RWPE1 (cell line): ENCODE results near the gene AMDHD1.
A peak's percentile ranks its signal among the peaks of the same experiment; 100 is the strongest.

Experiments
- CTCF ChIA-PET: fragments of 350-600 bp; sonication (Branson Sonifier 250); formaldehyde crosslinking; extraction: SDS; loops from one replicate; lab custom pipeline; 2021; lab: Yijun Ruan, JAX
- POLR2A ChIA-PET: fragments of 400-600 bp; formaldehyde crosslinking; extraction: SDS; loops from one replicate; lab custom pipeline; 2020; ENCODE audit warnings: antibody characterized with exemption; ENCODE audit not compliant: low non-redundant PET; lab: Yijun Ruan, JAX
- DNase-seq: peaks from one replicate; pipeline ENCODE4 v3.0.0; 2012; ENCODE audit warnings: low spot score
- H3K27ac ChIP-seq: fragments of 450-650 bp; 2 replicates; pipeline ENCODE4 v1.5.1; 2017
- CTCF ChIP-seq: fragments of 450-650 bp; conservative IDR thresholded peaks from 2 replicates; pipeline ENCODE4 v1.5.1; 2017; ENCODE audit warnings: low read depth, mild to moderate bottlenecking

The AMDHD1 gene

DNA sequence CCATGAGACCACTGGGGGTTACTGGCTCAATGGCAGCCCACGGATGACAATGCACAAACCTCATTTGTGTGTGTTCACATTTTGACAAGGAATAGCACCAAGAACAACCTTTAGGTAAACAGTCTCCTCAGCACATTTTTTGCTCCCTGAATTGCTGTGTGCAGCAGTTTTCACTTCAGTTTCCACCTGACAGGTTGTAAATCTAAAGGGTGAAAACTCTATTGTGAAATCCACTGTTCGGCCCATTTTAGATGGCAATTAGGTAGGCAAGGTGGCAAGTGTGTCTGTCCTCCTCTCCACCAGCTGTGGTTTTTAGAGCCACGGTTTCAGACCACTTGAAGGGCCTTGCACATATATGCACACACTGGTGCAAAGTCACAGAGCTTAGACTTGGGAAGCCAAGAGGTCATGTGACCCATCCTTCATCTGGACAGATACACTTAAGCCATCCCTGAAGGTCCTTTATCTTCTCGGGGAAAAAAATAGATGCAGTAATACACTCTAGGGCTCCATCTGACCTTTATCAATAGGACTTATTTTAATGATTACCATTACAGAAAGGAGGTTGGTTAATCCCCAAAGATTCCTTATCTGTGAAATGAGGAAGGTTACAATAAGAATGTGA, 29.8 kb downstream of the AMDHD1 start:
- TF ChIP-seq CTCF: no peak
- POLR2A ChIA-PET: no interaction called here
- H3K27ac ChIP-seq: no peak overlapping the region
- no peak for DNase-seq
- CTCF ChIA-PET: no interaction called here

DNA sequence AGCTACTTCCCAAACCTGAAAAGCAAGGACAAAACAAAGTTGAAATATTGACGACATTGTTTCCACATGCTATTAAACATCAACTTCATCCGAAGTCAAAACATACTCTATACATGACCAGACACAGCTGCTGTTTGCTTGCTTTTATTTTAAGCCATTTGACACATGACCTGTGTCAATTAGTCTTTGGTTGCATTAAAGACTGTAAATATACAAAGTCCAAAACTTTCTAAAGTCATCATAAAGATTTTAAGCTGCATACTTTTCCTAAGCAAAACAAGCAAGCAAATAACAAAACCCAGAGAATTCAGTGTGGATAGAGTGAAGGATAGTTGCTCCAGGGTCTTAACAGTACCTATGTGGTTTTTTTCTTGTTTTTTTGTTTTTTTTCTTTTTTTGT, 31.2 kb downstream of the AMDHD1 start:
- ChIA-PET CTCF (no interaction called here), POLR2A (no interaction called here)
- H3K27ac ChIP-seq: no peak overlapping the region
- no peak for DNase-seq
- TF ChIP-seq CTCF: no peak

DNA sequence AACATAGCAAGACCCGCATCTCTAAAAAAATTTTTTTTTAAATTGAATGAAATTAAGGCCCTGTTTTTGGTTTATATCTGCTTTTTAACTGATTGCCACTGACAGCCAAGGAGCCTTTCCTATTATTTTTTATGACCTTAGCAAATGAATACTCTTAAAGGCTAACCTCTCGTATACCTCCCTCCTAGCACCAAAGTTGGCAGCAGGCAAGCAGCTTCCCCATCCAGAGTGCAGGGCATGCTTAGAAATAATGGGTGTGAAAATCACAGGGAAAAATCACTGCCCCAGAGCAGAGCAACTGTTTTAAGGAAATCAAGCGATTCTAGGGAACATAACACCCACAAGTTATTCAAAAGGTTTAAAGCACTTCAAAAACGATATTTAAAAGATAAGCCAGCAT, 32.4 kb downstream of the AMDHD1 start:
- H3K27ac ChIP-seq: no peak overlapping the region
- no peak for TF ChIP-seq CTCF
- CTCF ChIA-PET: no interaction called here
- POLR2A ChIA-PET: no interaction called here
- DNase-seq: no peak

DNA sequence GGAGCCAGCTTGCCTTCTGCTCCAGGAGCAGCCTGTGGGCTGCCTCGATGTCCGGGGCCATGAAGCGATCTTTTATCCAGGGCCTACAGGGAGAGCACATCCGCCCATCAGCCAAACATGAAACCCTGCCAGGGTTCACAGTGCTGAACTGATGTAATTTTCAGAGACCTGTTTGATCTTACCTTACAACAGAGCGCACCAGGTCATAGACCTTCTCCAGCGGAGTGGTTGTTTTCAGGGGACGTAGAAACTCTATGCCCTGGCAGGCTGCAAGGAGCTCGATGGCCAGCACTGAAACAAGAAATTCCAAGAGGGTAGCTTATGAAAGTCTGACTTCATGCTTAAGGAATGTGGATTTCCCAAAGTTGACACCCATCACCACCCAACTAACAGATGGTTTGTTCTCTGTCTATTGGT, 33.3 kb downstream of the AMDHD1 start:
- POLR2A ChIA-PET: no interaction called here
- no peak for TF ChIP-seq CTCF

GRCh38 chr12:95977764-95978305, 34.7 kb downstream of the AMDHD1 start:
- no peak for TF ChIP-seq CTCF
- no peak overlapping the region for H3K27ac ChIP-seq
- DNase-seq: no peak
- ChIA-PET CTCF (interaction anchor here (0.5 kb wide), 1 partner anchor 477 kb away, joined by 3 read pairs; no protein-coding TSS in a partner anchor), POLR2A (no interaction called here)

More for the DNA sequence above, 33.3 kb downstream of the AMDHD1 start:
- peak; percentile 24 for DNase-seq
- CTCF ChIA-PET: interaction anchor here (0.6 kb wide), 1 partner anchor 109 kb away, joined by 3 read pairs; no protein-coding TSS in a partner anchor
- no peak overlapping the region for H3K27ac ChIP-seq

DNA sequence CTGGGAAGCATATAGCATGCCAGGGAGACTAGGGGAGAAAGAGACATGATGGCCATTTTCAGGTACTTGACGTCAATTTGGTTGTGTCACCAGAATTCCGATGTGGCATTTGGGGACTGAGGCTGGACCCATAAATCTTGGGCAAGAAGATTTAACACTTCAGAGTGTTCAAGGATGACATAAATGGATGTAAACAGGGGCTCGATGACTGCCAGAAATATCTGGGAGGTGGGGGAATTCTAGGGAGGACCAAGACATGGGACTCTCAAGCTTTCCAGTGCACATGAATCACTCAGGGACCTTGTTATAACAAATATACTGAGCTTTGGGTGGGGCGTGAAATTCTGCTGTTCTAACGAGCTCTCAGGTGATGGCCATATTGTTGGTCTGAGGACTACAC, 35.2 kb downstream of the AMDHD1 start:
- DNase-seq: no peak
- H3K27ac ChIP-seq: no peak overlapping the region
- ChIA-PET POLR2A (no interaction called here), CTCF (interaction anchor here (0.5 kb wide), 1 partner anchor 477 kb away, joined by 3 read pairs; no protein-coding TSS in a partner anchor)
- no peak for TF ChIP-seq CTCF
